Ammon's horn (tissue), 1 donor: ENCODE measurements around the gene UBA6.

Experiments used
- DNase-seq: peaks from one replicate; pipeline ENCODE4 v3.0.0-alpha.2; 2016; ENCODE audit warnings: low spot score

The UBA6 gene

DNA sequence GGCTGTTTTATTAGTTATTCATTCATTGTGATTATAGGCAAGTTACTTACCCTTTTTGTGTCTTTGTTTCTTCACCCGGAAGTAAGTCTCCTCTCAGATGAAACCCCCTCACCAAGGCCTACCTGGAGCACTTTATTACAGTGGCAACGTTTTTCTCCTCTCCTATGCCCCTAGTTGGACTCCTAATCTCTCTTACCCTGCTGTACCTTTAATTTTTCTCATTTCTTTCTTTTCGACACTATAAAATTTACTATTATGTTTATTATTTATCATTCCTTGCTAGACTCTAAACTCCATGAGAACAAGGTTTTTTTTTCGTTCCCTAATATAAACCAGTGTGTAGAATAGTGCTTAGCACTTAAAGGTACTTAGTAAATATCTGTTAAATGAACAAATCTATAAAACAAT lies 124.9 kb downstream of the UBA6 start:
- DNase-seq = no peak

DNA sequence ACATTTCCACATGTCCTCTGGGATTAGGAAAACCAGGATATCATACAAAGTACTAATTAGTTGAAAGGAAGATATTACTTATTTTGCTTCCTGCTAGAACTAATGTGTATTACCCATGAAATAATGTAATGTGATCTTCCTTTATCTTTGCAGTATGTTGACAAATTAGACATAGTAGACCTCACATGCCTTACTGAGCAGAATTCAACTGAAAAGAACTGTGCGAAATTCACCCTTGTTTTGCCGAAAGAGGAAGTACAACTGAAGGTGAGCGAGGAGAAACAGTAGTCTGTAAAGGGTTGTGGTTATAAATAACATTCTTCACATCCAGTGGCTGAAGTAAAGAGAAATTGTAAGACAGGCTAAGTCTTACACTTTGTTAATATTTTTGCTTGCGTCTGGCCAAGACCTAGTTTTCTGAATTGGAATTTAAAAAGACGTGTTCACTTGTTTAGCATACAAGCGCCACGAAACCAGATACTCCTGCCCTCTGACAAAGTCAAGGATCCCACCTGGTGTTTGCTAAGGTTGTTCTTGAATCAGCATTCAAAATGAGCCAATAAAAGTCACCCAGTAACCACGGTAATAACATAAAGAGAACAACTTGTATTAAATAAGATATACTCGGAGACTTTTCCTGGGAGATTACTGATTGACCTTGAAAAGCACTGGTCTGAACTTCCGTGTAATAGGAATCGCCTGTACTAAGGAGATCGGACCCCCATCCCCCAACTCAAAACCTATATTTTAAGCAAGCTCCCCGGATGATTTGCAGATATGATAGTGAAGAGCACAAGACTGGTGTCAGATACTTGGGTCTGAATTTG lies 125.5 kb downstream of the UBA6 start:
- DNase-seq = no peak

DNA sequence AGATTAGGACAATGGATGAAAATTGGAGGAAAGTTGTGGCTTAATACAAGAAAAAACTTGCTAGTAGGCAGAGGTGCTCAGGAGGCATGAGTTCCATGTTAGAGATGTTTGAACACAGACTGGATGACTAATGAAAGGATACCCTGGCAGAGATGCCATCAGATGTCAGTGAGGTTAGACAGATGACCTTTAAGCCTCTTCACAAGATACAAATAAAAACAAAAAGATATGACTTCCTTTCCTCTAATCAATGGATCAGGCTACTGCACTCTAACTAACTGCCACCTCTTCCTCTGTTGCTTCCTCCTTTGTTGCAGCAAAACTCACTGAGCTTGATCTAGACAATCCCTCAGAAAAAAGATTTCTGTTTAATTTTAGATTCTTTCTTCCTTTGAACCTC lies 127.8 kb downstream of the UBA6 start:
- DNase-seq = no peak

DNA sequence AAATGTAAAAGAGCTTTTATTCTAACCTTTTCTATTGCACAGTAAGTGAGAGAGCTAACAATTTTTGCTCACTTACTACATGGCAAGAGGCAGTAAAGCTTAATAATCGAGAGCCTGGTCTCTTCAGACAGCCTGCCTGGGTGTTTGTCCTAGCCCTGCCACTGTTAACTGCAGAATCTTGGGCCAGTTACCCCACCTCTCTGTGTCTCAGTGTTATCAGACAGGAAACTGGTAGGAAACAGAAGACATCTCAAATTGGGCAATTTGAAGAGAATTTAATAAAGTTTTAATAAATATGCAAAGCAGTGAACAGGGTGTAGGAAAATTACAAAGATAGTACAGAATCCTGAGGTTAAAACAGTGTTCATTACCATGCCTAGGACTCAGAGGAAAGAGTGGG lies 129.0 kb downstream of the UBA6 start:
- DNase-seq = no peak

DNA sequence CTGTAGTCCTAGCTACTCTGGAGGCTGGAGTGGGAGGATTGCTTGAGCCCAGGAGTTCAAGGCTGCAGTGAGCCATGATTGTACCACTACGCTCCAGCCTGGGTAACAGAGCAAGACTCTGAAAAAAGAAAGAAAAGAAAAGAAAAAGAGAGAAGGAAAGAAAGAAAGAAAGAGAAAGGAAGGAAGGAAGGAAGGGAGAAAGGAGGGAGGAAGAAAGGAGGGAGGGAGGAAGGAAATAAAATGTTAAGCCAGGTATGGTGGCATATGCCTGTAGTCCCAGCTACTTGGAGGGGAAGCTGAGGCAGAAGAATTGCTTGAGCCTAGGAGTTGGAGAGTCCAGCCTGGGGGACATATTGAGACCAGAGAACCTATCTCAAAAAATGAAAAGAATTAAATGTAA lies 130.4 kb downstream of the UBA6 start:
- no peak for DNase-seq

DNA sequence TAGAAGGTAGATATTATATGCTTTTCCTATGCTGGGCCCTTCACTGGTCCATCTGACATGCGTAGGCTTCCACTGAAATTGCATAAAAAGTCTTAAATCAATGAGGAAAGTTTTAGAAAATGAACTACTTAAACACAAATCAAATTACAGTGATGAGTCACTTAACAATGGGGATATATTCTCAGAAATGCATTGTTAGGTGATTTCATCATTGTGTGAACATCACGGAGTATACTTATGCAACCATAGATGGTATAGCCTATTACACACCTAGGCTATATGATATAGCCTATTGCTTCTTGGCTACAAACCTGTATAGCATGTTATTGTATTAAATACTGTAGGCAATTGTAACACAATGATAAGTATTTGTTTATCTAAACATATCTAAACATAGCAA lies 132.1 kb downstream of the UBA6 start:
- no peak for DNase-seq

DNA sequence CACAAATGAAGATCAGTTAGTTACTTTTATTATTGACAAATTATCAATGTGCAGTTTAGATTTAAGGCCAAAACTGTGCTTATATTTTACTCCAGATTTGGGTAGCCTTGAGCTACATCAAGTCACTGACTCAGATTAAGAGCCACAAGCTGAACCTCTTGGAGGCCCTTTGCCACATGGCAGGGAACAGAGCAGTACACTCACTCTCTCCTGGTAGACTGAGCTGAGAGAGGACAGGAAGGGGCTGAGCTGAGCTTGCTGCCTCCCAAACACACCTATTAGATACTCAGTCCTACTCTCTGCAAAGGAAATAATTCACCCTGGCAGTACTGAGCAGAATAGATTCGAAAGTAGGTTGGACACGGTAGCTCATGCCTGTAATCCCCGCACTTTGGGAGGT lies 134.6 kb downstream of the UBA6 start:
- DNase-seq = no peak

DNA sequence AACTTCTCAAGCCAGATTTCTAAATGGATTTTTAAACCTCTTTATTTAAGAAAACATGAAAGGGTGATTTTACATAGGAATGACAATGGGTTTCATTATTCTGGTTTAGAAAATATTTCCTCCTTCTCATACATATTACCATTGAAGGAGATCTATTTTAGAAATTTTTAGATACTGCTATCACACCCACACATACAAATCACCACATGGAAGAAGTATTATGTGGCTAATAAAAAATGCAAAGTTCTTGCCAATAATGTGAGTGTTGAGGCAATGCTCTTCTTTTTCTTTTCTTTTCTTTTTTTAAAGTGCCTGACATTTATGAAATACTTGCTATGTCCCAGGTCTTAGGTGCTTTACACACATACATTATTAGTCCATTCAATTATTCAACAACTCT lies 135.7 kb downstream of the UBA6 start:
- DNase-seq = no peak
